Anterior cingulate cortex (tissue), 58 donors: ENCODE data around the gene OTOG.
"Not testable (repeated sequence)": the region's sequence is repeated elsewhere in the genome, so short reads cannot be mapped to it uniquely, and the experiment has no call there.

Experiments used
- DNase-seq, 58 donors: peaks; one replicate each; lab custom pipeline; 2025; lab: John Stamatoyannopoulos, UW

The OTOG gene

GRCh38 chr11:17611503-17612220 lies 64.6 kb downstream of the OTOG start:
- no peak for DNase-seq

- DNase-seq, result no peak
These were observed 65.4 kb downstream of the OTOG start for GRCh38 chr11:17612221-17613188.

DNA sequence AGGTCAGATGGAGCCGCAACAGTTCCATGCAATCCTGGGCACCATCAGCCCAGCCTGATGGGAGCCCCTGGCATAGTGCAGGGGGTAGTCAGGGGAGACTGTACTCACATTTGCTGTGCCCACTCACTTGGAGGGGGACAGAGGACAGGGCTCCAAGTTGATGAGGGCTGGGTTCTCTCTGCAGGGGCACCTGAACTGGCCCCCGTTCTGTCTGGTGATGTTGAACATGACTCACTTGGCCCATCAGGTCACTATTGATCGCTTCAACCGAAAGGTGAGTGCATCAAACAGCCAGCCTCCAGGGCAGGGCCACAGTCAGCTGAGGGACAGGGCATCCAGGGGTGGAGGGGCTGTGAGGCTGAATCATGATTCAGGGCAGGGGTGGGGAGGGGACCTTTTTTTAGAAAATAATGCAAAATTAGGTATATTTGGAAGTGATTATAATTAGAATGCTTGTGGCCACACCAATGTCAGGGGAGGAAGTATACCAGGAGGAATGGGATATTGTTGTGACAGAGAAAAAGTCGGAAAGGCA lies 66.4 kb downstream of the OTOG start:
- DNase-seq, result no peak

DNA sequence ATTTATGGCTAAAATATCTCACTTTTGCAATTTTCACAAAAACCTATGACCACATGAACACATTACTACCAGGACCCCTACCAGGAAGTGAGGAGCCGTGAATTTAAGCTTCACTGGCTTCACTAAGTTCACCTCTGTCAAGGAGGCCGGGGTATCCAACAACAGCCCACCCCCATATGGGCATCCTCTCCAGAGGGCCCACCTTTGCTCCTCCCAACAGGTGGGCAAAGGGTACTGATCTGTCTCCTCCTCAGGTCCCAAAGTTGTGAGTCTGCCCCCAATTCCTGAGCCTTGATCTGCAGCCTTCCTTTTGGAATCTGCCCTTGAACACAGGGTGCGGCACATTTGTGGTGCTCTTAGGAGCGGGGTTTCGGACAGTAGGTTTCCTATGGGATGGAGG lies 66.9 kb downstream of the OTOG start:
- DNase-seq, result no peak

GRCh38 chr11:17622711-17623110 lies 75.7 kb downstream of the OTOG start:
- not testable (repeated sequence) for DNase-seq

DNA sequence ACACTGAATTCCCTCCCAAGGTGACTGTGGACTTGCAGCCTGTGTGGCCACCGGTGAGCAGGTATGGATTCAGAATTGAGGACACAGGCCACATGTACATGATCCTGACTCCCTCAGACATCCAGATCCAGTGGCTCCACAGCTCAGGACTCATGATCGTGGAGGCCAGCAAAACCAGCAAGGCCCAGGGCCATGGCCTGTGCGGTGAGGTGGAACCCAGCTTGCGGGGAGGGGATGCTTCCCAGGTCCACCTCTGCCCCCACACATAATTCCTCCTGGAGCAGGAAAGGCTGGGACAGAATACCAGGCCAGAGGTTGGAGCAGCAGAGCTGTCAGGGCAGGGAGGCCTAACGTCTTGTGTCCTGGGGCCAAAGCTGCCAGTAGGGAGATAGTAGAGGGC lies 82.1 kb downstream of the OTOG start:
- DNase-seq, result no peak

- no peak for DNase-seq
These were observed 83.9 kb downstream of the OTOG start for GRCh38 chr11:17630936-17631335.

GRCh38 chr11:17631702-17632365 lies 84.8 kb downstream of the OTOG start:
- DNase-seq, result no peak

- DNase-seq, result no peak
These were observed 86.4 kb downstream of the OTOG start for GRCh38 chr11:17633279-17633986.

GRCh38 chr11:17633987-17634775 lies 87.1 kb downstream of the OTOG start:
- no peak for DNase-seq

GRCh38 chr11:17634776-17635550 lies 87.9 kb downstream of the OTOG start:
- no peak for DNase-seq

DNA sequence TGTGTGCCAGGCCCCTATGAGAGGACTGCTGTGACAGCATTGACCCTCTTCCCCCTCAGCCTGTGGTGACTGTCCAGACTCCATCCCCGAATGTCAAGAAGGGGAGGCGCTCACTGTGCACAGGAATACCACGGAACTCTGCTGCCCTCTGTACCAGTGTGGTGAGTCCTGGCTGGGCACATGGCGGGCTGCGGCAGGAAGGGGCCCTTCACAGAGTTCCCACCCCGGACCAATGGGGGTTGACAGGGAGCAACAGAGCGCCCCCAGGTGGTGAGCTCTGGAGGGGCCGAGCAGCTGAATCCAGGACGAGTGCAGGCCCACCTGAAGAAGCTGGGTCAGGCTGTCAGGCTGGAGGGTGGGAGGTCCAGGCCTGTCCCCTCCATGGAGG lies 88.5 kb downstream of the OTOG start:
- DNase-seq, result no peak

- no peak for DNase-seq
These were observed 89.7 kb downstream of the OTOG start for GRCh38 chr11:17636721-17637120.

DNA sequence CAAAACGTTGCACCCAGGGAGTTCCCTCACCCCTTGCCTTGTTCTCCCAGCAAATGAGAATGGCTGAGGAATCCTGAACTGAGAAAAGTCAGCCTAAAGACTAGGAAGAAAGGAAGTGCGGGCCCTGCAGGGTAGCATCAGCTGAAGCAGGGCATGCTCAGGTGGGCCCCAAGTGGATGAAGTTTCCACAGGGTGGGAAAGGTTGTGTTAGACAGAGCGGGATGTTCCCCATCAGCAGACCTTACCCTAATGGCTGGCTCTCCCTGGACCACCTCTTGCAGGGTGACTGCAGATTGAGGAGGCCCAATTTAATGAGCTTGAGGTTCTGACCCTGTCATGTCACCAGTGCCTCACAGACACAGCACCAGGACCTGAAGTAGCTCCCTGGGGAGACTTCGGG lies 90.8 kb downstream of the OTOG start:
- no peak for DNase-seq

DNA sequence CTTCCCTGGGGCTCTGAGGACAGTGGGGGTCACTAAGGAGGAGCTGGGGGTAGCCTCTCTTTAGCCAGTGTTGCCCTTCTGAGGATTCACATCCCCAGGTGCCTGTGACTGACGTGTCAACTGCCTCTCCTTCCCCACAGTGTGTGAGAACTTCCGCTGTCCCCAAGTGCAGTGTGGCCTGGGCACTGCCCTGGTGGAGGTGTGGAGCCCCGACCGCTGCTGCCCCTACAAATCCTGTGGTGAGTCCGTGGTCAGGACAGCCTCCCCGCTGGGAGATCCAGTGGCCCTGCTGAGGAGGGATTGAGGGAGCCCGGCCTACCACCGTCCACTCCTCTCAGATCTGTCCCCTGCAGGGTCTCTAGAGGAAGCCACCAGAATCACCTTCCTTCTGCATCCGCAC lies 91.3 kb downstream of the OTOG start:
- DNase-seq, result no peak

- DNase-seq, result no peak
These were observed 92.0 kb downstream of the OTOG start for GRCh38 chr11:17639091-17639490.

DNA sequence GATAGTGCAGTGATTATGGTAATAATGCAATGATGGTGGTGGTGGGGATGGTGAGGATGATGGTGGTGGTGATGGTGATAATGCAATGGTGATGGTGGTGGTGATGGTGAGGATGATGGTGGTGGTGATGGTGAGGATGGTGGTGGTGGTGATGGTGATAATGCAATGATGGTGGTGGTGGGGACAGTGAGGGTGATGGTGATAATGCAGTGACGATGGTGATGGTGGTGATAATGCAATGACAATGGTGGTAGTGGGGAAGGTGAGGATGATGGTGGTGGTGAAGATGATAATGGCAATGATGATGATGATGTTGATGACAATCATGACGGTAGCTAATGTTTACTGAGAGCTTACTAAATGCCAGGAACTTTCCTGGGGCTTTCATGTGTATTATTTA lies 92.7 kb downstream of the OTOG start:
- no peak for DNase-seq

DNA sequence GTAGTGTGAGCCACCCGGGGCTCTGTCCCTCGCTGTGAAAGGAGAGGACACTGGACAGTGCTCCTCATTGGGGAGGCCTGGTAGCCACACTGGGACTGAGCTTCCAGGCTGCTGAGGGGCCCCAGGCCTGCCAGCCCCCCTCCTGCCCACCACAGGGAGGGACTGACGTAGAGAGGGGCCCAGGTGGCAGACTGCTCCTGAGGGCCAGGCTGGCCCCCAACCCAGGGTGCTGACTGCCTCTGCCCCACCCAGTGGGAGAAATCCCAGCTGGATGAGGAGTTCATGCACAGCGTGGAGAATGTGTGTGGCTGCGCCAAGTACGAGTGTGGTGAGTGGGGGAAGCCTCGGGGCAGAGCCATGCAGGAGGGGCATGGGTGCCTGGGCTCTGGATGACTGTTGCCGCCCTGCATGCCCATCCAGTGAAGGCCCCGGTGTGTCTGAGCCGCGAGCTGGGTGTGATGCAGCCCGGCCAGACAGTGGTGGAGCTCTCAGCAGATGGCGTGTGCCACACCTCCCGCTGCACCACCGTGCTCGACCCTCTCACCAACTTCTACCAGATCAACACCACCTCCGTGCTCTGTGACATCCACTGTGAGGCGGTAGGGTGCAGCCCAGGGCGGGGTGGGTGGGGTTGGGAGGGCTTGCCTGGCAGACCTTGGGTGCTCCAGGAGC lies 93.6 kb downstream of the OTOG start:
- DNase-seq, result no peak
